Liver (tissue), 9 donors: Measurements from ENCODE around the gene GPR84. TPM values are rescaled to one million over a fixed set of nuclear protein-coding genes. Genes with fewer than 3 reads are reported as not detected.

Experiments
- DNase-seq: peaks from one replicate; pipeline ENCODE4 v3.0.0-alpha.2; 2017; ENCODE audit warnings: low spot score
- H3K27ac ChIP-seq, 2 donors: one replicate each; pipeline ENCODE4 v1.7.0; 2013; ENCODE audit warnings: inconsistent platforms in 2 of 2, low read length in 2 of 2, control low read depth in 1 of 2, low read depth in 1 of 2, mild to moderate bottlenecking in 1 of 2
- H3K27me3 ChIP-seq, 4 donors: one replicate each; pipeline versions ENCODE4 v1.6.1 to v1.7.0; 2013; ENCODE audit warnings: low read length in 3 of 4, inconsistent platforms in 1 of 4, mild to moderate bottlenecking in 1 of 4, moderate library complexity in 1 of 4; ENCODE audit not compliant: control insufficient read depth in 4 of 4, insufficient read depth in 4 of 4
- H3K36me3 ChIP-seq, 4 donors: one replicate each; pipeline versions ENCODE4 v1.6.1 to v1.7.0; 2013; ENCODE audit warnings: low read length in 3 of 4, mild to moderate bottlenecking in 3 of 4, low read depth in 1 of 4, moderate library complexity in 1 of 4; ENCODE audit not compliant: control insufficient read depth in 4 of 4, insufficient read depth in 3 of 4
- H3K4me1 ChIP-seq, 4 donors: one replicate each; pipeline versions ENCODE4 v1.6.1 to v1.7.0; 2013; ENCODE audit warnings: low read length in 3 of 4, mild to moderate bottlenecking in 3 of 4, moderate library complexity in 1 of 4; ENCODE audit not compliant: control insufficient read depth in 4 of 4, insufficient read depth in 4 of 4
- H3K4me3 ChIP-seq, 3 donors: one replicate each; pipeline versions ENCODE4 v1.6.1 to v1.7.0; 2013; ENCODE audit warnings: low read length in 3 of 3, control low read depth in 1 of 3, low read depth in 1 of 3, mild to moderate bottlenecking in 1 of 3
- H3K9ac ChIP-seq, 2 donors: one replicate each; pipeline ENCODE4 v1.7.0; 2013; ENCODE audit warnings: low read length in 2 of 2, mild to moderate bottlenecking in 2 of 2, moderate library complexity in 2 of 2, control low read depth in 1 of 2, low read depth in 1 of 2
- H3K9me3 ChIP-seq, 4 donors: one replicate each; pipeline versions ENCODE4 v1.6.1 to v1.7.0; 2013; ENCODE audit warnings: low read length in 3 of 4; ENCODE audit not compliant: control insufficient read depth in 4 of 4
- EGR1 ChIP-seq, 2 donors: IDR thresholded peaks; 2 replicates each; pipeline ENCODE4 v1.6.1; 2016 to 2018; ENCODE audit warnings: antibody characterized with exemption in 2 of 2, low read depth in 2 of 2
- FOXA2 ChIP-seq: IDR thresholded peaks from 2 replicates; pipeline ENCODE4 v1.6.1; 2016; ENCODE audit warnings: antibody characterized with exemption
- GABPA ChIP-seq, 2 donors: IDR thresholded peaks in 1 of 2; conservative IDR thresholded peaks in 1 of 2; 2 replicates each; pipeline ENCODE4 v1.6.1; 2016; ENCODE audit warnings: antibody characterized with exemption in 2 of 2, mild to moderate bottlenecking in 1 of 2, moderate library complexity in 1 of 2
- HNF4A ChIP-seq, 2 donors: conservative IDR thresholded peaks; 2 replicates each; pipeline ENCODE4 v1.6.1; 2016; ENCODE audit warnings: antibody characterized with exemption in 2 of 2, mild to moderate bottlenecking in 2 of 2
- HNF4G ChIP-seq: IDR thresholded peaks from 2 replicates; pipeline ENCODE4 v1.6.1; 2016; ENCODE audit warnings: antibody characterized with exemption
- JUND ChIP-seq, 2 donors: IDR thresholded peaks; 2 replicates each; pipeline ENCODE4 v1.6.1; 2016; ENCODE audit warnings: antibody characterized with exemption in 2 of 2
- NR2F2 ChIP-seq: IDR thresholded peaks from 2 replicates; pipeline ENCODE4 v1.6.1; 2016; ENCODE audit warnings: antibody characterized with exemption
- RAD21 ChIP-seq, 2 donors: IDR thresholded peaks; 2 replicates each; pipeline ENCODE4 v1.6.1; 2016; ENCODE audit warnings: antibody characterized with exemption in 2 of 2, mild to moderate bottlenecking in 2 of 2
- RXRA ChIP-seq, 2 donors: IDR thresholded peaks; 2 replicates each; pipeline ENCODE4 v1.6.1; 2017 to 2018; ENCODE audit warnings: antibody characterized with exemption in 2 of 2, mild to moderate bottlenecking in 1 of 2
- SP1 ChIP-seq: IDR thresholded peaks from 2 replicates; pipeline ENCODE4 v1.6.1; 2018; ENCODE audit warnings: antibody characterized with exemption, mild to moderate bottlenecking
- TAF1 ChIP-seq: conservative IDR thresholded peaks from 2 replicates; pipeline ENCODE4 v1.6.1; 2016; ENCODE audit warnings: antibody characterized with exemption, mild to moderate bottlenecking
- YY1 ChIP-seq: IDR thresholded peaks from 2 replicates; pipeline ENCODE4 v1.6.1; 2016; ENCODE audit warnings: antibody characterized with exemption, mild to moderate bottlenecking
- WGBS: extraction: QIAGEN DNeasy Blood & Tissue Kit; methylation state at CpG from one replicate; pipeline ENCODE4 v1.1.7; 2013; 5-methylcytosine and 5-hydroxymethylcytosine counted together
- polyA plus RNA-seq, 2 donors: library from polyadenylated mRNA; stranded (reverse) in 1 of 2; unstranded in 1 of 2; fragments of 200-250 nt in 1 of 2; fragments of >200 nt in 1 of 2; fragmentation: Nextera tagmentation in 1 of 2; extraction: Ambion mirVana in 1 of 2; gene quantifications; one replicate each; pipeline versions ENCODE4 v1.2.1 to v1.2.3, GENCODE V29; 2013 to 2015
- total RNA-seq, 2 donors: library from RNA; depleted of rRNA; stranded (reverse); fragments of >200 nt; gene quantifications; one replicate each; pipeline ENCODE4 v1.2.3, GENCODE V29; 2014
- TF ChIP-seq, protein P1 (sequence below): IDR thresholded peaks from 2 replicates; pipeline ENCODE4 v1.6.1; 2016; ENCODE audit warnings: antibody characterized with exemption
- TF ChIP-seq, protein P2 (sequence below): IDR thresholded peaks from 2 replicates; pipeline ENCODE4 v1.6.1; 2016; ENCODE audit warnings: antibody characterized with exemption
- TF ChIP-seq, protein P3 (sequence below): fragments of 150-350 bp; IDR thresholded peaks from 2 replicates; pipeline ENCODE4 v1.5.1; 2017; ENCODE audit warnings: improper control_type of control experiment, low read depth, low read length; ENCODE audit not compliant: missing input control
- TF ChIP-seq, protein P4 (sequence below): IDR thresholded peaks from 2 replicates; pipeline ENCODE4 v1.6.1; 2016; ENCODE audit warnings: antibody characterized with exemption
- donor health status: healthy.
- donor health status: healthy.
- donor health status: healthy.
- donor health status: healthy.
- donor health status: healthy.

The GPR84 gene
- total and polyA plus RNA-seq, 4 donors: 0.09 to 0.37 (median 0.33) TPM; not detected in 1

DNA sequence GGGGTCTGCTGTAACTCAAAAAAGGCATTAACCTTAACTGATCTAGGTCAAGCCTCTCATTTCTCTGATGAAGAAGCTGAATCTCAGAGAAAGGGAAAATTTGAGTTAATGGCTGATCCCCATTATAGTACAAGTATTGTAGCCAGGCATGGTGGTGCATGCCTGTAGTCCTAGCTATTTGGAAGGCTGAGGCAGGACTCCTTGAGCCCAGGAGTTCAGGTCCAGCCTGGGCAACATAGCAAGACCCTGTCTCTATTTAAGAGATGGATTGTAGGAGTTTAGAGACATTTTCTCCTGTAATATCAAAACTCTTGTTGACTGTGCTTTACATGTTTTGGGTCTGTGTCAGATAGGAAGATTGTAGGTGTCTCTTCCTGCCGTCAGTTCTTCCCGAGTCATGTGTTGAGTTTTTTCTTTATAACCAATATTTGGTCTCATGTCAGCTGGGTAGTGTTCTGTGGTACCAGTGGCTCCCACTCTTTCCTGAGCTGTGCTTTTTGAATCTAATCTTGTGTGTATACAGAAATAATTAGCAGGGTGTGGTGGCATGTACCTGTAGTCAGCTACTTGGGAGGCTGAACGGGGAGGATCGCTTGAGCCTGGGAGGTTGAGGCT lies 30.8 kb downstream of the GPR84 start:
- H3K9ac ChIP-seq: no peak overlapping the region
- WGBS: 98% methylated on average over 4 of the region's 4 CpGs

DNA sequence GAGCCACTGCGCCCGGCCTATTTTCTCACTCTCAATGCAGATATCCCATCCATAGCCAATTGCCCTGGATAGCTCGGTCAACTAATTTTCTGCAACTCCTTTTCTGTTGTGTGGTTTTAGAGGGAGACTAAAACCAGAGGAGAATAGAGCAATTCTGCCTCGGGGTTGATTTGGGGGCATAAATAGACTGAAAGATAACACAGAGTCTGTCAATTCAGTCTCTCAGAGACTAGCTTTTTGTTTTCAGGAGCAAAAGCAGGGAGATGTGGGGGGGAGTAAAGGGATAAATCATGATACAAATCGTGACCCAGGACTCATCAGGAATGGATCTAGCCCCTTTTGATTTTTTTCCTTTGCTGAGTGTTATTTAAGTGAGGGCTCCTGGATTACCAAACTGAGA lies 32.8 kb downstream of the GPR84 start:
- WGBS: 93% methylated on average over 5 of the region's 5 CpGs
- Histone ChIP-seq H3K27me3 (no peaks in the 10 kb centered on the region), H3K9ac (no peak overlapping the region), H3K27ac (no peak overlapping the region), H3K9me3 (no peaks in the 10 kb centered on the region), H3K4me1 (peaks cover 10 to 18% (median 14%) of the 10 kb centered on the region in 4 donors), H3K4me3 (no peak overlapping the region), H3K36me3 (no peaks in the 10 kb centered on the region)
- no peak for DNase-seq
- TF ChIP-seq HNF4A (conservative IDR thresholded peaks at IDR 0.05) (no peak), EGR1 (IDR thresholded peaks at IDR 0.05; ENCODE audit: low read depth in 2 of 2) (no peak), FOXA2 (no peak), NR2F2 (no peak)
- TF ChIP-seq, protein P1, sequence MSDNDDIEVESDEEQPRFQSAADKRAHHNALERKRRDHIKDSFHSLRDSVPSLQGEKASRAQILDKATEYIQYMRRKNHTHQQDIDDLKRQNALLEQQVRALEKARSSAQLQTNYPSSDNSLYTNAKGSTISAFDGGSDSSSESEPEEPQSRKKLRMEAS: no peak

More for the DNA sequence above, 30.8 kb downstream of the GPR84 start:
- no peak for TF ChIP-seq NR2F2
- no peak for TF ChIP-seq TAF1
- TF ChIP-seq RAD21 (IDR thresholded peaks at IDR 0.05): no peak
- TF ChIP-seq JUND (IDR thresholded peaks at IDR 0.05): no peak
- TF ChIP-seq, protein P2, sequence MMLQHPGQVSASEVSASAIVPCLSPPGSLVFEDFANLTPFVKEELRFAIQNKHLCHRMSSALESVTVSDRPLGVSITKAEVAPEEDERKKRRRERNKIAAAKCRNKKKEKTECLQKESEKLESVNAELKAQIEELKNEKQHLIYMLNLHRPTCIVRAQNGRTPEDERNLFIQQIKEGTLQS: no peak
- TF ChIP-seq RXRA (IDR thresholded peaks at IDR 0.05): no peak
- no peak for TF ChIP-seq HNF4G
- TF ChIP-seq SP1: no peak
- TF ChIP-seq EGR1 (IDR thresholded peaks at IDR 0.05; ENCODE audit: low read depth in 2 of 2): no peak
- TF ChIP-seq, protein P1: no peak
- TF ChIP-seq GABPA (IDR thresholded peaks at IDR 0.05 in 1 of 2, conservative IDR thresholded peaks at IDR 0.05 in 1 of 2): no peak
- TF ChIP-seq, protein P3, sequence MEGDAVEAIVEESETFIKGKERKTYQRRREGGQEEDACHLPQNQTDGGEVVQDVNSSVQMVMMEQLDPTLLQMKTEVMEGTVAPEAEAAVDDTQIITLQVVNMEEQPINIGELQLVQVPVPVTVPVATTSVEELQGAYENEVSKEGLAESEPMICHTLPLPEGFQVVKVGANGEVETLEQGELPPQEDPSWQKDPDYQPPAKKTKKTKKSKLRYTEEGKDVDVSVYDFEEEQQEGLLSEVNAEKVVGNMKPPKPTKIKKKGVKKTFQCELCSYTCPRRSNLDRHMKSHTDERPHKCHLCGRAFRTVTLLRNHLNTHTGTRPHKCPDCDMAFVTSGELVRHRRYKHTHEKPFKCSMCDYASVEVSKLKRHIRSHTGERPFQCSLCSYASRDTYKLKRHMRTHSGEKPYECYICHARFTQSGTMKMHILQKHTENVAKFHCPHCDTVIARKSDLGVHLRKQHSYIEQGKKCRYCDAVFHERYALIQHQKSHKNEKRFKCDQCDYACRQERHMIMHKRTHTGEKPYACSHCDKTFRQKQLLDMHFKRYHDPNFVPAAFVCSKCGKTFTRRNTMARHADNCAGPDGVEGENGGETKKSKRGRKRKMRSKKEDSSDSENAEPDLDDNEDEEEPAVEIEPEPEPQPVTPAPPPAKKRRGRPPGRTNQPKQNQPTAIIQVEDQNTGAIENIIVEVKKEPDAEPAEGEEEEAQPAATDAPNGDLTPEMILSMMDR: no peak
- TF ChIP-seq, protein P4, sequence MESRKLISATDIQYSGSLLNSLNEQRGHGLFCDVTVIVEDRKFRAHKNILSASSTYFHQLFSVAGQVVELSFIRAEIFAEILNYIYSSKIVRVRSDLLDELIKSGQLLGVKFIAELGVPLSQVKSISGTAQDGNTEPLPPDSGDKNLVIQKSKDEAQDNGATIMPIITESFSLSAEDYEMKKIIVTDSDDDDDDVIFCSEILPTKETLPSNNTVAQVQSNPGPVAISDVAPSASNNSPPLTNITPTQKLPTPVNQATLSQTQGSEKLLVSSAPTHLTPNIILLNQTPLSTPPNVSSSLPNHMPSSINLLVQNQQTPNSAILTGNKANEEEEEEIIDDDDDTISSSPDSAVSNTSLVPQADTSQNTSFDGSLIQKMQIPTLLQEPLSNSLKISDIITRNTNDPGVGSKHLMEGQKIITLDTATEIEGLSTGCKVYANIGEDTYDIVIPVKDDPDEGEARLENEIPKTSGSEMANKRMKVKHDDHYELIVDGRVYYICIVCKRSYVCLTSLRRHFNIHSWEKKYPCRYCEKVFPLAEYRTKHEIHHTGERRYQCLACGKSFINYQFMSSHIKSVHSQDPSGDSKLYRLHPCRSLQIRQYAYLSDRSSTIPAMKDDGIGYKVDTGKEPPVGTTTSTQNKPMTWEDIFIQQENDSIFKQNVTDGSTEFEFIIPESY: no peak
- no peak for TF ChIP-seq YY1
- Histone ChIP-seq H3K27me3 (no peaks in the 10 kb centered on the region), H3K27ac (no peak overlapping the region), H3K36me3 (no peaks in the 10 kb centered on the region), H3K4me3 (no peak overlapping the region), H3K9me3 (no peaks in the 10 kb centered on the region), H3K4me1 (peaks cover 11 to 30% (median 27%) of the 10 kb centered on the region in 4 donors)
- no peak for DNase-seq
